Thyroid gland (tissue), 4 donors: ENCODE results near the gene BEST4.

Experiments
- POLR2A ChIP-seq, 2 donors: fragments of 450-650 bp; IDR thresholded peaks; one replicate each; pipeline ENCODE4 v1.6.1; 2017; ENCODE audit warnings: antibody characterized with exemption in 2 of 2, mild to moderate bottlenecking in 2 of 2, moderate library complexity in 1 of 2
- TF ChIP-seq, protein P1 (sequence below), 6 experiments: fragments of 200-600 bp in 3 of 6; fragments of 450-650 bp in 3 of 6; sonication (generic) in 3 of 6; IDR thresholded peaks; one replicate each; pipeline ENCODE4 v1.5.1; 2016 to 2019; ENCODE audit warnings: antibody characterized with exemption in 6 of 6, mild to moderate bottlenecking in 2 of 6, inconsistent platforms in 1 of 6, moderate library complexity in 1 of 6

DNA sequence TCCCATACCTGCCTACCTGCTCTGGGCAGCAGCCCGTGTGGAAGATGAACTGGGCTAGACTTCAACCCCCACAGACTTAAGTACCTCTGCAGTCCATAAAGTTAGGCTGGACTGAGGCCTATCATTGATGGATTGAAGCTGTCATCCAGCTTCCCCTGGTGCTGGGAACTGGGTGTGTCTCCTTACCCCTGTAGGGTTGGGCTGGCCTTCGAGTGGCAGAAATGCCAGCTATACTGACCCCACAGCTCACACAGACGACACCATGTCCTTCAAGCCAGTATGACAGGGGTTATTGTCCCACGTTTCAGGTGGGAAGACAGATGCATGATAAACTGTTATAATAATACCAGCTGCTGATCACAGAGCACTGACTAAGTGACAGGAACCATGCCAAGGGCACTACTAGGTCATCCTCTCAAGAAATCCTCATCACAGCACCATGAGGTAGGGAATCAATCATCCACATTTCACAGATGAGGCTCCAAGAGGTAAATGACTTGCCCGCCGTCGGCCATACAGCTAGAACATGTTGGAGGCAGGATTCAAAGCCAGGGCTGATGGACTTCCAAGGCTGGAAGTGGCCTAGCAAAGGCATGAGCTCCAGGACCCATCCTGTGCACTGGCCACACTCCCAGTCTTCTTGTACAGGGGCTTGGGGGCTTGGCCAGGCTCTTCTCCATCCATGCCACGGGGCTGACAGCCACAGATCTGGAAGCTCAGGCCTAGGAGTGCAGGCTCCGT is at the start of gene BEST4:
- TF ChIP-seq, protein P1, sequence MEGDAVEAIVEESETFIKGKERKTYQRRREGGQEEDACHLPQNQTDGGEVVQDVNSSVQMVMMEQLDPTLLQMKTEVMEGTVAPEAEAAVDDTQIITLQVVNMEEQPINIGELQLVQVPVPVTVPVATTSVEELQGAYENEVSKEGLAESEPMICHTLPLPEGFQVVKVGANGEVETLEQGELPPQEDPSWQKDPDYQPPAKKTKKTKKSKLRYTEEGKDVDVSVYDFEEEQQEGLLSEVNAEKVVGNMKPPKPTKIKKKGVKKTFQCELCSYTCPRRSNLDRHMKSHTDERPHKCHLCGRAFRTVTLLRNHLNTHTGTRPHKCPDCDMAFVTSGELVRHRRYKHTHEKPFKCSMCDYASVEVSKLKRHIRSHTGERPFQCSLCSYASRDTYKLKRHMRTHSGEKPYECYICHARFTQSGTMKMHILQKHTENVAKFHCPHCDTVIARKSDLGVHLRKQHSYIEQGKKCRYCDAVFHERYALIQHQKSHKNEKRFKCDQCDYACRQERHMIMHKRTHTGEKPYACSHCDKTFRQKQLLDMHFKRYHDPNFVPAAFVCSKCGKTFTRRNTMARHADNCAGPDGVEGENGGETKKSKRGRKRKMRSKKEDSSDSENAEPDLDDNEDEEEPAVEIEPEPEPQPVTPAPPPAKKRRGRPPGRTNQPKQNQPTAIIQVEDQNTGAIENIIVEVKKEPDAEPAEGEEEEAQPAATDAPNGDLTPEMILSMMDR (IDR thresholded peaks at IDR 0.05): no peak
- TF ChIP-seq POLR2A (IDR thresholded peaks at IDR 0.05): no peak
